Osteocyte (in vitro differentiated cells): ENCODE results near the gene VMAC. TPM values are rescaled to one million over a fixed set of nuclear protein-coding genes. Genes with fewer than 3 reads are reported as not detected.

Experiments used
- DNase-seq: peaks from one replicate; pipeline ENCODE4 v3.0.0; 2021; ENCODE audit warnings: mixed read lengths; ENCODE audit not compliant: unreplicated experiment; ENCODE audit errors: extremely low spot score
- H3K27ac Mint-ChIP-seq: one replicate; pipeline ENCODE4 v1.8.0; 2021; ENCODE audit warnings: mild to moderate bottlenecking, mixed read lengths; ENCODE audit not compliant: unreplicated experiment
- H3K27me3 Mint-ChIP-seq: one replicate; pipeline ENCODE4 v1.8.0; 2021; ENCODE audit warnings: mixed read lengths; ENCODE audit not compliant: unreplicated experiment
- H3K36me3 Mint-ChIP-seq: one replicate; pipeline ENCODE4 v1.8.0; 2021; ENCODE audit warnings: mixed read lengths; ENCODE audit not compliant: unreplicated experiment
- H3K4me1 Mint-ChIP-seq: one replicate; pipeline ENCODE4 v1.8.0; 2021; ENCODE audit warnings: mixed read lengths; ENCODE audit not compliant: unreplicated experiment
- H3K4me3 Mint-ChIP-seq: one replicate; pipeline ENCODE4 v1.8.0; 2021; ENCODE audit warnings: mild to moderate bottlenecking, moderate library complexity, mixed read lengths; ENCODE audit not compliant: unreplicated experiment
- H3K9me3 Mint-ChIP-seq: one replicate; pipeline ENCODE4 v1.8.0; 2021; ENCODE audit warnings: mixed read lengths; ENCODE audit not compliant: unreplicated experiment
- total RNA-seq: library from RNA; stranded (reverse); gene quantifications from 2 replicates; pipeline ENCODE4 v1.2.1, GENCODE V29; 2021
- TF ChIP-seq, protein P1 (sequence below): fragments of 200-600 bp; sonication (generic); IDR thresholded peaks from 2 replicates; pipeline ENCODE4 v1.5.0; 2021; ENCODE audit warnings: antibody characterized with exemption, mild to moderate bottlenecking, moderate library complexity

The VMAC gene
- total RNA-seq, 1 donor from 2014 or later = 10.7 TPM

DNA sequence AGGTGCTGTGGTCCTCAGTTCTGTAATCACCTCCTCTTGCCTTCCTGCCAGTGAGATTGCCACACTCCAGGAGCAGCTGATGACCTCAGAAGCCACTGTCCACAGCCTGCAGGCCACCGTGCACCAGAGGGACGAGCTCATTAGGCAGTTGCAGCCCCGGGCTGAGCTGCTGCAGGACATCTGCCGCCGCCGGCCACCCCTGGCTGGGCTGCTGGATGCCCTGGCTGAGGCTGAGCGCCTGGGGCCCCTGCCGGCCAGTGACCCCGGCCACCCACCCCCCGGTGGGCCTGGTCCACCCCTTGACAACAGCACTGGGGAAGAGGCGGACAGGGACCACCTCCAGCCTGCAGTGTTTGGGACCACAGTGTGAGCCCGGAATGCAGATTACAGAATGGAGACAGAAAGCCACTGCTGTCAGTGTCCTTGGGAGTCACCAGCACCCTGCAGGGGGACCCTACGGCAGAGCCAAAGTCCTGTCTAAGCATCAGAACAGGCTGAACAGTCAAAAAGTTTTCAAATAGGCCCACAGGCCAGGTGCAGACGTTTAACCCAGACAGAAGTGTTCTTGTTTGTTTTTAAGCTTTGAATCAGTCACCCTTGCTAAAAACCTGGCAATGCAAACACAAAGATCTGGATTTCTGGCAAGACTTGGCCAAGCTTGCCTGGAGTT lies 4.2 kb downstream of the VMAC start:
- TF ChIP-seq, protein P1, sequence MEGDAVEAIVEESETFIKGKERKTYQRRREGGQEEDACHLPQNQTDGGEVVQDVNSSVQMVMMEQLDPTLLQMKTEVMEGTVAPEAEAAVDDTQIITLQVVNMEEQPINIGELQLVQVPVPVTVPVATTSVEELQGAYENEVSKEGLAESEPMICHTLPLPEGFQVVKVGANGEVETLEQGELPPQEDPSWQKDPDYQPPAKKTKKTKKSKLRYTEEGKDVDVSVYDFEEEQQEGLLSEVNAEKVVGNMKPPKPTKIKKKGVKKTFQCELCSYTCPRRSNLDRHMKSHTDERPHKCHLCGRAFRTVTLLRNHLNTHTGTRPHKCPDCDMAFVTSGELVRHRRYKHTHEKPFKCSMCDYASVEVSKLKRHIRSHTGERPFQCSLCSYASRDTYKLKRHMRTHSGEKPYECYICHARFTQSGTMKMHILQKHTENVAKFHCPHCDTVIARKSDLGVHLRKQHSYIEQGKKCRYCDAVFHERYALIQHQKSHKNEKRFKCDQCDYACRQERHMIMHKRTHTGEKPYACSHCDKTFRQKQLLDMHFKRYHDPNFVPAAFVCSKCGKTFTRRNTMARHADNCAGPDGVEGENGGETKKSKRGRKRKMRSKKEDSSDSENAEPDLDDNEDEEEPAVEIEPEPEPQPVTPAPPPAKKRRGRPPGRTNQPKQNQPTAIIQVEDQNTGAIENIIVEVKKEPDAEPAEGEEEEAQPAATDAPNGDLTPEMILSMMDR = no peak
- Mint-ChIP-seq H3K27me3 (no peaks in the 10 kb centered on the region), H3K27ac (no peak overlapping the region), H3K9me3 (no peaks in the 10 kb centered on the region), H3K4me1 (peaks cover 14% of the 10 kb centered on the region), H3K4me3 (no peak overlapping the region), H3K36me3 (peaks cover 7% of the 10 kb centered on the region)
- DNase-seq = no peak

DNA sequence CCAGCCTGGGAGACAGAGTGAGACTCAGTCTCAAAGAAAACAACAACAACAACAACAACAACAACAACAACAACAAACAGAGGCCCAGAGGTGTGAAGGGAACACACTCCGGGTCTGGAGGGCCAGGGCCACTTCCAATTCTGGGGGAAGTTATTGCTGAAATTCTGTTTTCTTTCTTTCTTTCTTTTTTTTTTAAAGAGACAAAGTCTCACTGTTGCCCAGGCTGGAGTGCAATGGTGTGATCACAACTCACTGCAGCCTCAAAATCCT lies 5.9 kb downstream of the VMAC start:
- DNase-seq = no peak
- TF ChIP-seq, protein P1 = no peak
- H3K4me1 Mint-ChIP-seq = peaks cover 21% of the 10 kb centered on the region
- H3K27ac Mint-ChIP-seq = no peak overlapping the region
- peaks cover 7% of the 10 kb centered on the region for H3K36me3 Mint-ChIP-seq
- H3K27me3 Mint-ChIP-seq = no peaks in the 10 kb centered on the region
- no peaks in the 10 kb centered on the region for H3K9me3 Mint-ChIP-seq
- no peak overlapping the region for H3K4me3 Mint-ChIP-seq

GRCh38 chr19:5911366-5911765 lies 6.7 kb downstream of the VMAC start:
- no peak overlapping the region for H3K4me3 Mint-ChIP-seq
- TF ChIP-seq, protein P1 = no peak
- H3K4me1 Mint-ChIP-seq = peaks cover 22% of the 10 kb centered on the region
- DNase-seq = no peak
- H3K36me3 Mint-ChIP-seq = peaks cover 8% of the 10 kb centered on the region
- H3K27me3 Mint-ChIP-seq = no peaks in the 10 kb centered on the region
- H3K9me3 Mint-ChIP-seq = no peaks in the 10 kb centered on the region
- H3K27ac Mint-ChIP-seq = no peak overlapping the region

- Mint-ChIP-seq H3K27me3 (no peaks in the 10 kb centered on the region), H3K4me1 (peaks cover 21% of the 10 kb centered on the region), H3K36me3 (peaks cover 14% of the 10 kb centered on the region), H3K4me3 (no peak within 1 kb of the TSS), H3K9me3 (no peaks in the 10 kb centered on the region), H3K27ac (peak within 1 kb of the TSS; percentile 85)
- TF ChIP-seq, protein P1 = no peak
- DNase-seq = peak; percentile 92
Observed at GRCh38 chr19:5913739-5914357, 9.2 kb downstream of the VMAC start, which contains the start of gene CAPS. Gene CAPS (plus strand): TSS chr19:5914254. CDS start chr19:5914407, 153 bp downstream.

DNA sequence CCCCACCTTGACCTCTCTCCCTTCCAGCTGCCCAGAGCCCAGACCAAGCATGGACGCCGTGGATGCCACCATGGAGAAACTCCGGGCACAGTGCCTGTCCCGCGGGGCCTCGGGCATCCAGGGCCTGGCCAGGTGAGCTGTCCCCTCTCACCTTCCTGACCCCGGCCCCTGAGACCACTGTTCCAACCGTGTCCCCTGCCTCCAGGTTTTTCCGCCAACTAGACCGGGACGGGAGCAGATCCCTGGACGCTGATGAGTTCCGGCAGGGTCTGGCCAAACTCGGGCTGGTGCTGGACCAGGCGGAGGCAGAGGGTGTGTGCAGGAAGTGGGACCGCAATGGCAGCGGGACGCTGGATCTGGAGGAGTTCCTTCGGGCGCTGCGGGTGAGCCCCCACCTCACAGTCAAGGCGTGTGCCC lies 9.7 kb downstream of the VMAC start:
- H3K4me3 Mint-ChIP-seq = no peak overlapping the region
- no peak for DNase-seq
- no peaks in the 10 kb centered on the region for H3K27me3 Mint-ChIP-seq
- TF ChIP-seq, protein P1 = no peak
- H3K4me1 Mint-ChIP-seq = peaks cover 21% of the 10 kb centered on the region
- H3K9me3 Mint-ChIP-seq = no peaks in the 10 kb centered on the region
- peaks cover 13% of the 10 kb centered on the region for H3K36me3 Mint-ChIP-seq
- H3K27ac Mint-ChIP-seq = peak overlapping the region; percentile 85
